GM21390 (cell line): ENCODE measurements around the gene OSBPL10.

Source experiments
- ATAC-seq: cut with Tn5 transposase; IDR thresholded peaks from one replicate; pipeline ENCODE4 v1.9.1; 2021; ENCODE audit not compliant: unreplicated experiment

The OSBPL10 gene

GRCh38 chr3:31635545-31635944 lies 345.5 kb downstream of the OSBPL10 start:
- ATAC-seq: no peak

GRCh38 chr3:31634476-31634875 lies 346.6 kb downstream of the OSBPL10 start:
- ATAC-seq: no peak

- ATAC-seq: no peak
These were observed 352.0 kb downstream of the OSBPL10 start for GRCh38 chr3:31629054-31629453.

- ATAC-seq: no peak
These were observed 355.7 kb downstream of the OSBPL10 start for GRCh38 chr3:31625358-31625757.

GRCh38 chr3:31624083-31624709 lies 356.9 kb downstream of the OSBPL10 start:
- peak; percentile 47 for ATAC-seq

GRCh38 chr3:31622636-31623288 lies 358.3 kb downstream of the OSBPL10 start:
- ATAC-seq: peak; percentile 56

- no peak for ATAC-seq
These were observed 359.7 kb downstream of the OSBPL10 start for GRCh38 chr3:31621314-31621713.

GRCh38 chr3:31620656-31621055 lies 360.4 kb downstream of the OSBPL10 start:
- no peak for ATAC-seq

- no peak for ATAC-seq
These were observed 364.4 kb downstream of the OSBPL10 start for GRCh38 chr3:31616711-31617110.

GRCh38 chr3:31615071-31615875 lies 365.8 kb downstream of the OSBPL10 start:
- no peak for ATAC-seq

GRCh38 chr3:31614162-31614921 lies 366.7 kb downstream of the OSBPL10 start:
- no peak for ATAC-seq

- ATAC-seq: no peak
These were observed 367.4 kb downstream of the OSBPL10 start for GRCh38 chr3:31613654-31614053.

GRCh38 chr3:31613177-31613576 lies 367.9 kb downstream of the OSBPL10 start:
- ATAC-seq: no peak
